ENCODE results near the gene CCM2.

- TF ChIP-seq POLR2A (IDR thresholded peaks at IDR 0.05; ENCODE audit: low read depth, low read length): no peak
- no peak for TF ChIP-seq POLR2AphosphoS5 (IDR thresholded peaks at IDR 0.05; ENCODE audit: low read depth, low read length)
Measured at GRCh38 chr7:45092931-45093235, 92.9 kb downstream of the CCM2 start.
